Inferior parietal cortex (tissue), 1 donor: Measurements from ENCODE around the gene XRCC4.

Source experiments
- DNase-seq: peaks from one replicate; pipeline ENCODE4 v3.0.0-alpha.2; 2016; ENCODE audit errors: extremely low spot score

Gene XRCC4

DNA sequence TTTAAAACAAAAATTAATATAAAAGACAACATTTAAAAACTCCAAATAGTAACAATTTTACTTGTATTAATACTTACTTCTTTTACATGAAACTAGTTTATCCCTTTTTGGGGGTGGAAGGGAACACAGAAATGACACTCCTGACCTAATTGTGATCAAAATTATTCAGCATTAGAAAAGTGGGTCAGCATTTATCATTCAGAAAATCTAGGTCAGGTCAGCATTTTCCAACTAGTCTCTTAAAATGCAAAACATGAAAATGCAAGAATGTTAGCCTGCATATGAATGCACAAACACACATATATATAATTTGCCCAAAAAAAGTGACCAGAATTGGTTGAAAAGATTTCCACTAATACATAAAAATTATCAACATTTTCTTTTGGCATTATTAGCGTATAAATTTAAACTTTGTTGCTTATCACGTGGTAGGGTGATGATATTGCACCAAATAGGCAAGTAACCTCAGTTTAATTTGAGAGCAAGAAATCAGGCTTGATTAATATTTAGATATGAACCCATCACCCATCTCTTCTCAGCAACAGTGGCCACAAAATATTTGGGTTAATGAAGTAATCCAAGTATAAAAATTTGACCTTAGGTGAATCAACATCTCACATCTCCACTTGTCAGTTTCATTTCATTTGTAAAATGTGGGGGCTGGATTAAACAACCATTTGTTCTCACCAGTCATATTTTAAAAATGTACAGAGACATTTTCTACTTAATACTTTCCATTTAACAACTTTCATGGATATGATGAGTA is 5.9 kb upstream of the XRCC4 start:
- no peak for DNase-seq

DNA sequence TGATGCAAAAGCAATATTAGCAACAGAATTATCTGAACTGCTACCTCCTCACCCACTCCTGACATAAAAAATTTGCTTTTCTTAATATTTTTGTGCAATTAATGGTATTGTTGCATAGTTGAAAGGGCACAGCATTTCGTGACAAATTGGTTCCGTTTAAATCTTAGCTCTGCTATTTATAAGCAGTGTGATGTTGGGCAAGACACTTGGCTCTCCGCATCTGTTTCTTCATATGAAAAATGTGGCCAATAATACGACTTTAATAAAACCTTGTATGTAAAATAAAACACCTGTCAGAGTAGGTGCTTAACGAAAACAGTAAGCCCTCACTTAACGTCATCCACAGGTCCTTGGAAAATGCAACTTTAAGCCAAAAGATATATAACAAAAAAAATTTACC is 4.4 kb upstream of the XRCC4 start:
- no peak for DNase-seq

- DNase-seq: no peak
These were observed 415 bp downstream of the XRCC4 start for GRCh38 chr5:83077662-83078261.

GRCh38 chr5:83082750-83083149 is 5.4 kb downstream of the XRCC4 start:
- no peak for DNase-seq

GRCh38 chr5:83084336-83084735 is 7.0 kb downstream of the XRCC4 start:
- DNase-seq: no peak

DNA sequence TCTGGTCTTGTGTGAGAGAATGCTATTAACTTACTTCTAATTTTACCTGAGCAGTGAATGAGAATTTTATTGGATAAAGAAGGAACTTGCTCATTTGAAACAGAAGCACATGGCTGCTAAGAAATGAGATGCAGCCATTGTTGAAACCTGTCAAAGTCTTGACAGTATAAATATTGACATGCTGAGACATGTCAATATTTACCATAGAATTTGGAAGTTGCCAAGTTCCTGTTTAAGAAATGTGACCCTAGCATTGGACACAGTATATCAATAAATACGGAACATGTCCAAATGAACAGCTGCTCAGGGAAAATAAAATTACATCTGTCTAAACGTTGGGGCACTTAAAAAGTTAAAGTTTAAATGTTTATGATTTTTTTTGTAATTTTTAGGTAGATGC is 7.8 kb downstream of the XRCC4 start:
- DNase-seq: no peak

- no peak for DNase-seq
These were observed 12.8 kb downstream of the XRCC4 start for GRCh38 chr5:83090169-83090568.

GRCh38 chr5:83092619-83093018 is 15.3 kb downstream of the XRCC4 start:
- DNase-seq: no peak

- no peak for DNase-seq
These were observed 16.3 kb downstream of the XRCC4 start for GRCh38 chr5:83093692-83094091.

DNA sequence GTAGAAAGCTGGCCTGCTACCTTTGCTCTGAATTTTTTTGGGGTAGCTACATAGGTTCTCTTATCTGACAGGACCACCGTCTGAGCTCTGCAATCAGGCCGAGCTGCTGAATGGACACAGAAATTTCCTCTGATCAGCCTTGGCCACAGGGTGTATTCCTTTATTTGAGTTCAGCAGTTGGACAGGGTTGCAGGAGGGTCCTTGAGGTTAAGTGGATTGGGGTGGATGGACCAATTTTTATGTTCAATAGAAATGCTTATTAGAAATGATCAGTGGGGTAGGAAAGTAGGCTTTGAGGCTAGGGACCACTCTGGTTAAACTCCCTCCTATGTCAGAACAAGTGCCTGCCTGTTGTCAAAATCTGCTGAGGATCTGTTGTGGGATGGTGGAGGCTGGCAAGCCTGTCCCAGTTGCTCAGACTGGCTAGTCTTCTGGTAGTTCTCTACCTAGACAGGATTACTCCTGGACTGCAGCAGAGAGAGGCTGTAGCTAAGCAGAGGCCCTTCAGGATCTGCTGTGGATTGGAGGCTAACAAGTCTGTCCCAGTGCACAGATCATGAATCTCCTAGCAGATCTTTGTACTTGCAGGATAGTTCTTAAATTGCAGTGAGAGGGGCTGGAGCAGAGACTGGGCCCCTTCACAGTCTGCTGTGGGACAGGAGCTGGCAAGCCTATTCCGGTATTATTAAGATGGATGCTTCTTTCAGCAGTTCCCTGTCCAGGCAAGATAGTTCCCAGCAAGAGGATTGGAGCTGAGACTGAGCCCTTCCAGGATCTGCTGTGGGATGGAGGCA is 18.0 kb downstream of the XRCC4 start:
- DNase-seq: no peak

GRCh38 chr5:83095957-83096539 is 18.7 kb downstream of the XRCC4 start:
- DNase-seq: no peak

- DNase-seq: no peak
These were observed 19.5 kb downstream of the XRCC4 start for GRCh38 chr5:83096660-83097339.

GRCh38 chr5:83097689-83098231 is 20.4 kb downstream of the XRCC4 start:
- no peak for DNase-seq

DNA sequence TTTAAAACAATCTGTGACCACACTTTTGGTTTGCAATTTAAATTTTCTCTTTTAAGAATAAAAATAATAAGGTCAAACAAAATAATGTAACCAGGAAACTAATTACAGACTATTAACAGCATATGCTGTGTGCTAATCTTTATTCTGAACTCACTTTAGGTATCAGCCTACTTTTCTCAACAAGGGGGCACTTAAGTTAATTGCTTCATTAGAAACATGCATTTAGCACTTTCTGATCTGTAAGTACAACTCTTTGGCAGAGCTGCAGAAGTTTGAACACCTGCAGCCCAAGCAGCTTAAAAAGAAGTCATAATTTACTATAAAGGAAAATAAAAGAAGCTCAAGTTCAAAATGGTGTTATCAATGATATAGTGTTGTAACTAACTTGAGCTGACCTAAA is 21.7 kb downstream of the XRCC4 start:
- DNase-seq: no peak

GRCh38 chr5:83099445-83099844 is 22.1 kb downstream of the XRCC4 start:
- no peak for DNase-seq

DNA sequence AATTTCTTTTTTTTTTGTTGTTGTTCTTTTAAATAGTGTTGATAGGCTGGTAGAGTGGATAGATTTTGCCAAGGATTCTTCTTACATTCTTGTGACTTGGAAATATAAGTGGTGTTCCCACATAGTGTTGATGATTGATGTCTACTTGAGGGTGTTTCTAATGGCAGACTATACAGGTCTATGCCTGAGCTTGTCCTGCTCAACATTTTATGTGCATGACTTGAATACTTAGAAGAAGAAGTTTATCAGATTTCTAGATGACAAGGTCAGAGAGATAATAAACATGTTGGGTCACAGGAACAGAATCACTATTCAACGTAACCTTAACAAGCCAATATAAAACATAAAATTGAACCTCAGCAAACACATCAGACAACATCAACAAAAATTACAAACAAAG is 24.2 kb downstream of the XRCC4 start:
- DNase-seq: no peak

DNA sequence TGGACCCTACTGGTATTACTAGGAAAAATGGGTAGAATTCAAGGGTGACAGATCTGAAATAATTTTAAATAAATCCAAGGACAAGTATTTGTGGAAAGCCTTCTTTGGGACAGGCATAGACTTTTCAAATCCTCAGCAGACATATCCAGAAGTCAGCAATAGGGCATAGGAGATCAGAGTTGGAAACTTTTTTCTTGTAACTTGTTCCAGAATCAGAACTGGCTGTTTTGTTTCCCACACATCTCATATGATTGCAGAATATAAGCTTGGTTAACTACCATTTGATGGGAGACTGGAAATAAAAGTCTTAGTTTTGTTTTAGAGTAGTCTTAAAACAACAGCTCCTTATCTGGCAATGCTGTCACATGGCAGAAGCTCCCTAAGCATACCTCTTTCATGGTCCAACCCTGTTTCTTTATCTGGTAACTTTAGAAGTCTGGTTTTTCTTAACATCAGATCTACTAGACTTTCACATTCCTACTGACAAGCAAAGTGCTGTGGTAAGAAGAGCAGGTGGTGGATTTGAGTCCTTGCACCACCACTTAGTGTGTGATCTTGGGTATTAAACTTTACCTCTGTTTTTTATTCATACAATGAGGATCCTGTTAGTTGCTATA is 25.1 kb downstream of the XRCC4 start:
- DNase-seq: no peak

- DNase-seq: no peak
These were observed 26.7 kb downstream of the XRCC4 start for GRCh38 chr5:83104021-83104420.

- DNase-seq: no peak
These were observed 30.5 kb downstream of the XRCC4 start for GRCh38 chr5:83107692-83108420.

DNA sequence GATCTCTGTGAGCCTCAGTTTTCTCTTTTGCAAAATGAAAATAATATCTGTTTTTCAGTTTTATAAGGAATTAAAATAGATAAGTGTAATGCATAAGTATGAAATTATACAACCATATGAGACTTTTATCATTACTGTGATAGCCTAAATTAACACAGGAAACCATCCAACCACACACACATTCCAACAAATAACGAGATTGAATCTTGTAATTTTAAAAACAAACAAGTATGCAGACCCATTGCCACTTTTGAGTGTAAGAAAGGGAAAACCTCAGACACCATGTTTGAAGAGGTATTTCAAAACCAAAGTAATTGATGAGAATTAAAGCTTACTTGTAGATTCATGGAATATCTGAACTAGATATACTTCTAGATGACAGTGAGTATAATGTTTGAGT is 32.0 kb downstream of the XRCC4 start:
- DNase-seq: no peak
